K562 (cell line): ENCODE results near the gene GPC1. TPM values are rescaled to one million over a fixed set of nuclear protein-coding genes. Genes with fewer than 3 reads are reported as not detected.

ENCODE experiments used
- ATAC-seq: fragments of 200-7000 bp; cut with Tn5 transposase; 3 replicates; pipeline ENCODE4 v1.9.1; 2020; ENCODE audit warnings: moderate library complexity
- BruUV-seq: library from RNA; stranded (reverse); fragments of 400-500 nt; replicated peaks from 2 replicates; lab custom pipeline; 2021; lab: Mats Ljungman, UMichigan
- CTCF ChIA-PET: fragments of 300-600 bp; formaldehyde crosslinking; extraction: SDS; loops from one replicate; lab custom pipeline; 2021; ENCODE audit warnings: low intra/inter-chr PET ratio; lab: Yijun Ruan, JAX
- POLR2A ChIA-PET: fragments of 300-600, 350-650 bp; sonication (Branson Sonifier 250); formaldehyde crosslinking; extraction: SDS; loops from one replicate; lab custom pipeline; 2021; ENCODE audit warnings: antibody characterized with exemption, inconsistent platforms; lab: Yijun Ruan, JAX
- DNase-seq, 4 experiments: peaks; one replicate each; pipeline versions ENCODE4 v3.0.0 to v3.0.0-alpha.2; 2011 to 2018; ENCODE audit warnings: low spot score in 3 of 4, mixed read lengths in 3 of 4; ENCODE audit errors: extremely low read depth in 1 of 4
- FAIRE-seq: peaks from 2 replicates; lab custom pipeline; 2011; peaks lifted over from hg19 to GRCh38; lab: Jason Lieb, UNC
- H2AFZ ChIP-seq: 2 replicates; pipeline ENCODE4 v1.6.0; 2011; ENCODE audit warnings: low read depth, low read length, control low read depth, inconsistent platforms
- H3K27ac ChIP-seq: fragments of 200-600 bp; 3 replicates; pipeline ENCODE4 v1.8.0; 2011; ENCODE audit warnings: low read depth, mild to moderate bottlenecking, control low read depth, inconsistent platforms, low read length, moderate library complexity, mixed read lengths; ENCODE audit errors: extremely low read depth
- H3K27me3 ChIP-seq, 2 experiments: fragments of 300-600 bp in 1 of 2; 2 replicates in 1 of 2; 3 replicates in 1 of 2; pipeline versions ENCODE4 v1.6.0 to v1.8.0; 2011; ENCODE audit warnings: inconsistent platforms in 2 of 2, low read length in 2 of 2, mild to moderate bottlenecking in 1 of 2, mixed read lengths in 1 of 2, moderate library complexity in 1 of 2; ENCODE audit not compliant: control insufficient read depth in 2 of 2, insufficient read depth in 2 of 2
- H3K36me3 ChIP-seq: fragments of 300-600 bp; 3 replicates; pipeline ENCODE4 v1.8.0; 2011; ENCODE audit warnings: mild to moderate bottlenecking, low read length, inconsistent platforms; ENCODE audit not compliant: control insufficient read depth, insufficient read depth
- H3K4me1 ChIP-seq, 2 experiments: fragments of 200-600 bp in 1 of 2; replicated peaks in 1 of 2; 2 replicates in 1 of 2; 3 replicates in 1 of 2; pipeline versions ENCODE4 v1.5.1 to v1.8.0; 2011; ENCODE audit warnings: inconsistent platforms in 2 of 2, low read length in 2 of 2, mild to moderate bottlenecking in 1 of 2, mixed read lengths in 1 of 2, moderate library complexity in 1 of 2; ENCODE audit not compliant: control insufficient read depth in 2 of 2, insufficient read depth in 2 of 2
- H3K4me2 ChIP-seq: 2 replicates; pipeline ENCODE4 v1.6.1; 2011; ENCODE audit warnings: low read length, control low read depth, inconsistent platforms, mixed read lengths; ENCODE audit not compliant: insufficient read depth
- H3K4me3 ChIP-seq: fragments of 200-600 bp; sonication (generic), shearing (Covaris generic); 2 replicates; pipeline ENCODE4 v1.5.1; 2016; ENCODE audit warnings: control low read depth, inconsistent platforms
- H3K79me2 ChIP-seq: fragments of 200-600 bp; 3 replicates; pipeline ENCODE4 v1.8.0; 2011; ENCODE audit warnings: low read length, inconsistent platforms; ENCODE audit not compliant: control insufficient read depth, insufficient read depth
- H3K9ac ChIP-seq, 2 experiments: 2 replicates each; pipeline versions ENCODE4 v1.6.0 to v1.6.1; 2011; ENCODE audit warnings: low read depth in 2 of 2, low read length in 2 of 2, control low read depth in 1 of 2, inconsistent platforms in 1 of 2, mild to moderate bottlenecking in 1 of 2, mixed read lengths in 1 of 2; ENCODE audit not compliant: insufficient read depth in 1 of 2
- H3K9me1 ChIP-seq: one replicate; pipeline ENCODE4 v1.6.0; 2011; ENCODE audit warnings: inconsistent platforms, mild to moderate bottlenecking, low read length, moderate library complexity; ENCODE audit not compliant: control insufficient read depth, insufficient read depth
- H3K9me3 ChIP-seq: replicated peaks from 2 replicates; pipeline ENCODE4 v1.5.1; 2011; ENCODE audit warnings: low read depth, low read length, inconsistent platforms; ENCODE audit not compliant: control insufficient read depth, insufficient read depth
- H4K20me1 ChIP-seq: replicated peaks from 2 replicates; pipeline ENCODE4 v1.6.1; 2011; ENCODE audit warnings: low read length, inconsistent platforms, mixed read lengths; ENCODE audit not compliant: control insufficient read depth, insufficient read depth
- ARID2 ChIP-seq: fragments of 450-650 bp; IDR thresholded peaks from 2 replicates; pipeline ENCODE4 v1.6.1; 2017; ENCODE audit warnings: antibody characterized with exemption, mild to moderate bottlenecking
- BDP1 ChIP-seq: IDR thresholded peaks from 3 replicates; pipeline ENCODE4 v1.6.1; 2011; ENCODE audit not compliant: insufficient read length, insufficient read depth
- CEBPG ChIP-seq, 3 experiments: fragments of 200-800 bp in 1 of 3; sonication (Bioruptor generic) in 1 of 3; sonication (generic) in 1 of 3; formaldehyde crosslinking in 1 of 3; IDR thresholded peaks in 2 of 3; conservative IDR thresholded peaks in 1 of 3; 2 replicates each; pipeline versions ENCODE4 v1.6.1 to v1.8.0; 2016 to 2022; ENCODE audit warnings: missing compliant biosample characterization in 2 of 3, missing genetic modification characterization in 2 of 3, mild to moderate bottlenecking in 1 of 3, missing genetic modification reagents in 1 of 3
- FUS ChIP-seq: fragments of 200-400 bp; formaldehyde crosslinking; optimal IDR thresholded peaks from 2 replicates; pipeline ENCODE3; 2017; ENCODE audit warnings: low read depth, low read length
- HMG20B ChIP-seq: fragments of 250-450 bp; sonication (Bioruptor Pico); IDR thresholded peaks from 2 replicates; pipeline ENCODE4 v1.5.0; 2021; ENCODE audit warnings: mild to moderate bottlenecking
- KHSRP ChIP-seq: fragments of 450-650 bp; IDR thresholded peaks from 2 replicates; pipeline ENCODE4 v1.6.1; 2017
- NFXL1 ChIP-seq: fragments of 450-650 bp; formaldehyde crosslinking; IDR thresholded peaks from 2 replicates; pipeline ENCODE4 v1.4.0; 2021; ENCODE audit warnings: mild to moderate bottlenecking
- POLR3A ChIP-seq: IDR thresholded peaks from 2 replicates; pipeline ENCODE4 v1.6.1; 2011; ENCODE audit warnings: borderline replicate concordance, mild to moderate bottlenecking, moderate library complexity; ENCODE audit not compliant: insufficient read length, insufficient read depth; ENCODE audit errors: extremely low read depth
- SIN3B ChIP-seq: fragments of 450-650 bp; IDR thresholded peaks from 2 replicates; pipeline ENCODE4 v1.6.1; 2017; ENCODE audit warnings: low read depth, mild to moderate bottlenecking, moderate library complexity
- SNIP1 ChIP-seq: fragments of 450-650 bp; IDR thresholded peaks from 2 replicates; pipeline ENCODE4 v1.7.1; 2017; ENCODE audit warnings: low read depth, mild to moderate bottlenecking
- SPI1 ChIP-seq: IDR thresholded peaks from 2 replicates; pipeline ENCODE4 v1.6.1; 2011; ENCODE audit warnings: low read depth, low read length, control low read depth, borderline replicate concordance
- ZNF316 ChIP-seq: fragments of 450-650 bp; IDR thresholded peaks from 2 replicates; pipeline ENCODE4 v1.6.1; 2016
- ZNF764 ChIP-seq: fragments of 250-450 bp; sonication (Bioruptor Pico); IDR thresholded peaks from 2 replicates; pipeline ENCODE4 v1.4.0; 2020; ENCODE audit warnings: low read depth, mild to moderate bottlenecking, moderate library complexity
- ZNF778 ChIP-seq: fragments of 450-650 bp; formaldehyde crosslinking; IDR thresholded peaks from 2 replicates; pipeline ENCODE4 v1.4.0; 2020; ENCODE audit warnings: mild to moderate bottlenecking, moderate library complexity
- WGBS: fragments of 100-300 bp; shearing (Covaris generic); methylation state at CpG from one replicate; pipeline ENCODE4 v1.1.6; 2016; ENCODE audit warnings: low coverage, mixed read lengths; ENCODE audit not compliant: insufficient coverage; ENCODE audit errors: missing lambda C conversion rate; 5-methylcytosine and 5-hydroxymethylcytosine counted together
- in situ Hi-C: fragments of 300-500 bp; cut with MboI; formaldehyde crosslinking; loops from 4 replicates; pipeline ENCODE4 v1.15.0; 2018; ENCODE audit warnings: inconsistent platforms, mixed read lengths
- intact Hi-C: fragments of 100-400 bp; cut with micrococcal nuclease; formaldehyde crosslinking; loops from 2 replicates; pipeline ENCODE4 v1.14.2; 2022
- polyA plus RNA-seq, 8 experiments: library from polyadenylated mRNA; depleted of rRNA in 4 of 8; stranded (reverse) in 5 of 8; unstranded in 3 of 8; fragments of >200 nt; fragmentation: Nextera tagmentation in 2 of 8; fragmentation: Illumina TruSeq in 1 of 8; extraction: Ambion mirVana in 2 of 8; extraction: Trizol in 1 of 8; gene quantifications; 2 replicates each; pipeline versions ENCODE4 v1.2.1 to v1.2.3, GENCODE V29; 2011 to 2014; ENCODE audit warnings: inconsistent platforms in 1 of 8, missing spikeins in 1 of 8
- total RNA-seq, 7 experiments: library from RNA; depleted of rRNA in 6 of 7; stranded (reverse); fragments of >200 nt in 6 of 7; fragmentation: Illumina TruSeq in 2 of 7; extraction: Trizol in 2 of 7; gene quantifications; 2 replicates each; pipeline versions ENCODE4 v1.2.1 to v1.2.3, GENCODE V29; 2011 to 2021; ENCODE audit warnings: low replicate concordance in 1 of 7
- TF ChIP-seq, protein P1 (sequence below): sonication (generic); formaldehyde crosslinking; IDR thresholded peaks from 2 replicates; pipeline ENCODE4 v1.8.0; 2022; ENCODE audit warnings: mild to moderate bottlenecking, missing genetic modification reagents, borderline replicate concordance
- TF ChIP-seq, protein P2 (sequence below): sonication (generic); formaldehyde crosslinking; IDR thresholded peaks from 2 replicates; pipeline ENCODE4 v1.8.0; 2023; ENCODE audit warnings: missing genetic modification reagents, mild to moderate bottlenecking, borderline replicate concordance

The GPC1 gene
- total and polyA plus RNA-seq, 9 of the 15 experiments (the other 6 are each of a cell fraction or from before 2014, with no cell fraction given) = 0.07 to 0.82 (median 0.14) TPM; not detected in 3

- Histone ChIP-seq H3K36me3 (no peaks in the 10 kb centered on the region), H3K9ac (no peak overlapping the region), H3K9me3 (no peaks in the 10 kb centered on the region), H3K4me3 (no peak overlapping the region), H3K27ac (no peak overlapping the region), H3K4me2 (no peak overlapping the region), H3K4me1 (no peaks in the 10 kb centered on the region; a peak in 1 of 5 replicates), H3K27me3 (peaks cover 0 to 51% of the 10 kb centered on the region in 2 experiments; a peak in 2 of 5 replicates), H3K79me2 (no peaks in the 10 kb centered on the region), H2AFZ (no peak overlapping the region), H3K9me1 (no peaks in the 10 kb centered on the region), H4K20me1 (no peaks in the 10 kb centered on the region; the same call in 1 of the 2 replicates)
- in situ Hi-C loops (no loop called here), intact Hi-C loops (no loop called here)
- DNase-seq (no peak), ATAC-seq (no peak), FAIRE-seq (no peak)
- no TSS peak for BruUV-seq
- ChIA-PET POLR2A (no interaction called here), CTCF (no interaction called here)
- 2% methylated on average over 8 of the region's 10 CpGs for WGBS
- no peak for TF ChIP-seq HMG20B
- TF ChIP-seq, protein P1, sequence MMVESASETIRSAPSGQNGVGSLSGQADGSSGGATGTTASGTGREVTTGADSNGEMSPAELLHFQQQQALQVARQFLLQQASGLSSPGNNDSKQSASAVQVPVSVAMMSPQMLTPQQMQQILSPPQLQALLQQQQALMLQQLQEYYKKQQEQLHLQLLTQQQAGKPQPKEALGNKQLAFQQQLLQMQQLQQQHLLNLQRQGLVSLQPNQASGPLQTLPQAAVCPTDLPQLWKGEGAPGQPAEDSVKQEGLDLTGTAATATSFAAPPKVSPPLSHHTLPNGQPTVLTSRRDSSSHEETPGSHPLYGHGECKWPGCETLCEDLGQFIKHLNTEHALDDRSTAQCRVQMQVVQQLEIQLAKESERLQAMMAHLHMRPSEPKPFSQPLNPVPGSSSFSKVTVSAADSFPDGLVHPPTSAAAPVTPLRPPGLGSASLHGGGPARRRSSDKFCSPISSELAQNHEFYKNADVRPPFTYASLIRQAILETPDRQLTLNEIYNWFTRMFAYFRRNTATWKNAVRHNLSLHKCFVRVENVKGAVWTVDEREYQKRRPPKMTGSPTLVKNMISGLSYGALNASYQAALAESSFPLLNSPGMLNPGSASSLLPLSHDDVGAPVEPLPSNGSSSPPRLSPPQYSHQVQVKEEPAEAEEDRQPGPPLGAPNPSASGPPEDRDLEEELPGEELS (CRISPR knock-in tag) = no peak
- no peak for TF ChIP-seq SNIP1
- TF ChIP-seq ZNF764 (CRISPR knock-in tag) = no peak
- no peak for TF ChIP-seq SPI1
- TF ChIP-seq SIN3B = no peak
- TF ChIP-seq NFXL1 (CRISPR knock-in tag) = no peak
- TF ChIP-seq ZNF778 (CRISPR knock-in tag) = no peak
- no peak for TF ChIP-seq FUS
- TF ChIP-seq ARID2 = no peak
- no peak for TF ChIP-seq ZNF316
- TF ChIP-seq, protein P2, sequence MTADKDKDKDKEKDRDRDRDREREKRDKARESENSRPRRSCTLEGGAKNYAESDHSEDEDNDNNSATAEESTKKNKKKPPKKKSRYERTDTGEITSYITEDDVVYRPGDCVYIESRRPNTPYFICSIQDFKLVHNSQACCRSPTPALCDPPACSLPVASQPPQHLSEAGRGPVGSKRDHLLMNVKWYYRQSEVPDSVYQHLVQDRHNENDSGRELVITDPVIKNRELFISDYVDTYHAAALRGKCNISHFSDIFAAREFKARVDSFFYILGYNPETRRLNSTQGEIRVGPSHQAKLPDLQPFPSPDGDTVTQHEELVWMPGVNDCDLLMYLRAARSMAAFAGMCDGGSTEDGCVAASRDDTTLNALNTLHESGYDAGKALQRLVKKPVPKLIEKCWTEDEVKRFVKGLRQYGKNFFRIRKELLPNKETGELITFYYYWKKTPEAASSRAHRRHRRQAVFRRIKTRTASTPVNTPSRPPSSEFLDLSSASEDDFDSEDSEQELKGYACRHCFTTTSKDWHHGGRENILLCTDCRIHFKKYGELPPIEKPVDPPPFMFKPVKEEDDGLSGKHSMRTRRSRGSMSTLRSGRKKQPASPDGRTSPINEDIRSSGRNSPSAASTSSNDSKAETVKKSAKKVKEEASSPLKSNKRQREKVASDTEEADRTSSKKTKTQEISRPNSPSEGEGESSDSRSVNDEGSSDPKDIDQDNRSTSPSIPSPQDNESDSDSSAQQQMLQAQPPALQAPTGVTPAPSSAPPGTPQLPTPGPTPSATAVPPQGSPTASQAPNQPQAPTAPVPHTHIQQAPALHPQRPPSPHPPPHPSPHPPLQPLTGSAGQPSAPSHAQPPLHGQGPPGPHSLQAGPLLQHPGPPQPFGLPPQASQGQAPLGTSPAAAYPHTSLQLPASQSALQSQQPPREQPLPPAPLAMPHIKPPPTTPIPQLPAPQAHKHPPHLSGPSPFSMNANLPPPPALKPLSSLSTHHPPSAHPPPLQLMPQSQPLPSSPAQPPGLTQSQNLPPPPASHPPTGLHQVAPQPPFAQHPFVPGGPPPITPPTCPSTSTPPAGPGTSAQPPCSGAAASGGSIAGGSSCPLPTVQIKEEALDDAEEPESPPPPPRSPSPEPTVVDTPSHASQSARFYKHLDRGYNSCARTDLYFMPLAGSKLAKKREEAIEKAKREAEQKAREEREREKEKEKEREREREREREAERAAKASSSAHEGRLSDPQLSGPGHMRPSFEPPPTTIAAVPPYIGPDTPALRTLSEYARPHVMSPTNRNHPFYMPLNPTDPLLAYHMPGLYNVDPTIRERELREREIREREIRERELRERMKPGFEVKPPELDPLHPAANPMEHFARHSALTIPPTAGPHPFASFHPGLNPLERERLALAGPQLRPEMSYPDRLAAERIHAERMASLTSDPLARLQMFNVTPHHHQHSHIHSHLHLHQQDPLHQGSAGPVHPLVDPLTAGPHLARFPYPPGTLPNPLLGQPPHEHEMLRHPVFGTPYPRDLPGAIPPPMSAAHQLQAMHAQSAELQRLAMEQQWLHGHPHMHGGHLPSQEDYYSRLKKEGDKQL = no peak
- TF ChIP-seq POLR3A = no peak
- TF ChIP-seq KHSRP = no peak
- no peak for TF ChIP-seq BDP1
- TF ChIP-seq CEBPG (CRISPR knock-in tag; IDR thresholded peaks at IDR 0.05) = no peak
- no peak for TF ChIP-seq CEBPG (tag; conservative IDR thresholded peaks at IDR 0.05 in 1 of 2, IDR thresholded peaks at IDR 0.05 in 1 of 2)
These were observed 39.4 kb upstream of the GPC1 start for GRCh38 chr2:240395896-240396622.
